Activated CD4-positive, alpha-beta T cell treated with anti-CD3 and anti-CD28 coated beads, Interleukin-2, Interleukin-4, amounts not matched to agents 100 ng/mL and 50 ng/mL, durations not matched to agents 16 hours and 8 hours (primary cell): Measurements from ENCODE around the gene VGF.

ENCODE experiments used
- DNase-seq: peaks from one replicate; pipeline ENCODE4 v3.0.0-alpha.2; 2020; ENCODE audit warnings: low spot score

Gene VGF

GRCh38 chr7:101185258-101185839 lies 20.0 kb upstream of the VGF start:
- no peak for DNase-seq

GRCh38 chr7:101180130-101180755 lies 14.9 kb upstream of the VGF start, which contains the start of gene NAT16:
Gene NAT16, minus strand, starts transcription at chr7:101180293. Its CDS starts 5,486 bp downstream, at chr7:101174807.
- DNase-seq, result no peak

- DNase-seq, result no peak
Observed at GRCh38 chr7:101179713-101180112, 14.3 kb upstream of the VGF start.

- DNase-seq, result no peak
Observed at GRCh38 chr7:101179117-101179516, 13.7 kb upstream of the VGF start.

GRCh38 chr7:101177644-101178043 lies 12.3 kb upstream of the VGF start:
- DNase-seq, result no peak

GRCh38 chr7:101175664-101176063 lies 10.3 kb upstream of the VGF start:
- DNase-seq, result no peak

- no peak for DNase-seq
Observed at GRCh38 chr7:101174322-101174854, 9.0 kb upstream of the VGF start.

GRCh38 chr7:101173752-101174244 lies 8.4 kb upstream of the VGF start:
- peak; percentile 78 for DNase-seq

GRCh38 chr7:101172854-101173751 lies 7.7 kb upstream of the VGF start:
- no peak for DNase-seq

- no peak for DNase-seq
Observed at GRCh38 chr7:101172005-101172853, 6.9 kb upstream of the VGF start.

GRCh38 chr7:101171442-101171837 lies 6.1 kb upstream of the VGF start:
- no peak for DNase-seq

GRCh38 chr7:101170617-101171441 lies 5.5 kb upstream of the VGF start:
- DNase-seq, result no peak

GRCh38 chr7:101169838-101170551 lies 4.6 kb upstream of the VGF start:
- peak; percentile 78 for DNase-seq

- no peak for DNase-seq
Observed at GRCh38 chr7:101169110-101169837, 3.9 kb upstream of the VGF start.

- DNase-seq, result no peak
Observed at GRCh38 chr7:101168412-101169049, 3.2 kb upstream of the VGF start.

- no peak for DNase-seq
Observed at GRCh38 chr7:101167645-101168411, 2.5 kb upstream of the VGF start.

- no peak for DNase-seq
Observed at GRCh38 chr7:101166909-101167644, 1.7 kb upstream of the VGF start.

GRCh38 chr7:101166648-101166908 lies 1.2 kb upstream of the VGF start:
- no peak for DNase-seq
